HEK293T (cell line): ENCODE results near the gene SAP30L.

Source experiments
- ELF4 ChIP-seq: fragments of 450-650 bp; IDR thresholded peaks from 2 replicates; pipeline ENCODE4 v1.6.1; 2017; ENCODE audit warnings: antibody characterized with exemption
- FOXK2 ChIP-seq: fragments of 450-650 bp; IDR thresholded peaks from 2 replicates; pipeline ENCODE4 v1.6.1; 2016; ENCODE audit warnings: mild to moderate bottlenecking
- FOXM1 ChIP-seq: fragments of 450-650 bp; IDR thresholded peaks from 2 replicates; pipeline ENCODE4 v1.6.1; 2017; ENCODE audit warnings: mild to moderate bottlenecking, borderline replicate concordance
- L3MBTL2 ChIP-seq: fragments of 450-650 bp; conservative IDR thresholded peaks from 2 replicates; pipeline ENCODE4 v1.6.1; 2016; ENCODE audit warnings: mild to moderate bottlenecking
- NFRKB ChIP-seq: fragments of 450-650 bp; IDR thresholded peaks from 2 replicates; pipeline ENCODE4 v1.6.1; 2016; ENCODE audit warnings: mild to moderate bottlenecking, moderate library complexity
- SP1 ChIP-seq: fragments of 450-650 bp; IDR thresholded peaks from 2 replicates; pipeline ENCODE4 v1.6.1; 2017
- SUZ12 ChIP-seq: fragments of 450-650 bp; IDR thresholded peaks from 2 replicates; pipeline ENCODE4 v1.6.1; 2016; ENCODE audit warnings: mild to moderate bottlenecking
- TARDBP ChIP-seq: fragments of 450-650 bp; IDR thresholded peaks from 2 replicates; pipeline ENCODE4 v1.6.1; 2016
- TF ChIP-seq, protein P1 (sequence below): fragments of 450-650 bp; IDR thresholded peaks from 2 replicates; pipeline ENCODE4 v1.6.1; 2016

DNA sequence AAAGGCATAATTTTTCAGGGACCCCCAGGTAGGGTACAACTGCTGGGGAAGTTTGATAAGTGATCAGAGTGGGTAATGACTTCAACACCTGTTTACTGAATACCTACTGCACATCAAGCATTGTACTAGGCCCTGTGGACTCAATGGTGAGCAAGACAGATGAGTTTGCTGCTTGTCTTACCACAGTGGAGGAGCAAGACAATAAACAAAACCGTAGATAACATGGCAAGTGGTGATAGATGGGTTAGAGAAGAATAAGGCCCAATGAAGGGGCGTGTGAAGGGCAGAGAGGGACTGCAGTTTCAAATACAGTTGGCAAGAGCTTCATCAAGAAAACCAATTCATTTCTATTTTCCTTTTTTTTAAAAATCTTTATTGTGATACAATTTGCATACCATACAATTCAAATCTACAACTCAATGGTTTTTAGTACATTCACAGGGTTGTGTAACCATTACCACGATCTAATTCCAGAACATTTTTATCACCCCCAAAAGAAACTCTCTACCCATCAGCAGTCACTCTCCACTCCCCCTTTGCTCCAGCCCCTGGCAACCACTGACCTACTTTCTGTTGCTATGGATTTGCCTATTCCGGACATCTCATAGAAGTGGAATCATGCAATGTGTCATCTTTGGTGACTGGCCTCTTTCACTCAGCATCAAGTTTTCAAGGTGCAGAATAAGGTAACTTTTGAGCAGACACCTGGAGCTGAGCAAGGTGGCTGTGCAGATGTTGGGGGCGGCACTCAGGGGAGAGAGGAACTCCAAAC, 64.2 kb downstream of the SAP30L start:
- TF ChIP-seq TARDBP = no peak
- TF ChIP-seq, protein P1, sequence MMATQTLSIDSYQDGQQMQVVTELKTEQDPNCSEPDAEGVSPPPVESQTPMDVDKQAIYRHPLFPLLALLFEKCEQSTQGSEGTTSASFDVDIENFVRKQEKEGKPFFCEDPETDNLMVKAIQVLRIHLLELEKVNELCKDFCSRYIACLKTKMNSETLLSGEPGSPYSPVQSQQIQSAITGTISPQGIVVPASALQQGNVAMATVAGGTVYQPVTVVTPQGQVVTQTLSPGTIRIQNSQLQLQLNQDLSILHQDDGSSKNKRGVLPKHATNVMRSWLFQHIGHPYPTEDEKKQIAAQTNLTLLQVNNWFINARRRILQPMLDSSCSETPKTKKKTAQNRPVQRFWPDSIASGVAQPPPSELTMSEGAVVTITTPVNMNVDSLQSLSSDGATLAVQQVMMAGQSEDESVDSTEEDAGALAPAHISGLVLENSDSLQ = no peak
- no peak for TF ChIP-seq SUZ12
- no peak for TF ChIP-seq SP1
- no peak for TF ChIP-seq FOXK2
- no peak for TF ChIP-seq ELF4
- TF ChIP-seq L3MBTL2 = no peak
- TF ChIP-seq NFRKB = no peak
- TF ChIP-seq FOXM1 = no peak
